C4-2B (cell line): Measurements from ENCODE around the gene CCDC127.

Experiments used
- ZFX ChIP-seq: fragments of 450-650 bp; IDR thresholded peaks from 2 replicates; pipeline ENCODE4 v1.6.1; 2017
- TF ChIP-seq, protein P1 (sequence below): fragments of 450-650 bp; conservative IDR thresholded peaks from 2 replicates; pipeline ENCODE4 v1.5.1; 2017; ENCODE audit warnings: mild to moderate bottlenecking

DNA sequence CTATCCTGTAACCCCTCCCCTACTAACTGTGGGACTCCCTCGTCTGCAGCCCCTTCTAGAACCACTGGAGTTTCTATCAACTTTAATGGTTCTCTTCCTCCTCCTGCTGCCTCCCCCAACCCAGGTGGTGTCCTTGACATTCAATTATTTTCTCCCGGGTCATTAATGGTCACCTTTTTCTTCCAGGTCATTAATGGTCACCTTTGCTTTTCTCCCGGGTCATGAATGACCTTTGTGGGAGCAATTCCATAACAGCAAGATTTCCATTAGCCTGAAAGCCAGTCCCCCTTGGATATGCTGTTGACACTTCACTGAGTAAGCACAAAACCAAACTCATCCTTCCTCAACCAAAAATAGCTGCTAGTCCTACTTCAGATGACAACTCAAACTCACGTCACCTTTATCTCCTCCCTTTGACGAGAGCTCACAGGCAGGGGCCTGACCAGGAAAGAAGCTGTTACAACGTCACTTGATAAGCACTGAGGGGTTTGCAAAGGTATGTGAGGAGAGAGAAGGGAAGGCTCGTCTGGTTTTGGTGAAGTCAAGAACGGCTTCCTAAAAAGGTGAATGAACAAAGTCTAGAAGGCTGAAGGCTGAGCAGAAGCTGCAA, 10.9 kb downstream of the CCDC127 start:
- TF ChIP-seq, protein P1, sequence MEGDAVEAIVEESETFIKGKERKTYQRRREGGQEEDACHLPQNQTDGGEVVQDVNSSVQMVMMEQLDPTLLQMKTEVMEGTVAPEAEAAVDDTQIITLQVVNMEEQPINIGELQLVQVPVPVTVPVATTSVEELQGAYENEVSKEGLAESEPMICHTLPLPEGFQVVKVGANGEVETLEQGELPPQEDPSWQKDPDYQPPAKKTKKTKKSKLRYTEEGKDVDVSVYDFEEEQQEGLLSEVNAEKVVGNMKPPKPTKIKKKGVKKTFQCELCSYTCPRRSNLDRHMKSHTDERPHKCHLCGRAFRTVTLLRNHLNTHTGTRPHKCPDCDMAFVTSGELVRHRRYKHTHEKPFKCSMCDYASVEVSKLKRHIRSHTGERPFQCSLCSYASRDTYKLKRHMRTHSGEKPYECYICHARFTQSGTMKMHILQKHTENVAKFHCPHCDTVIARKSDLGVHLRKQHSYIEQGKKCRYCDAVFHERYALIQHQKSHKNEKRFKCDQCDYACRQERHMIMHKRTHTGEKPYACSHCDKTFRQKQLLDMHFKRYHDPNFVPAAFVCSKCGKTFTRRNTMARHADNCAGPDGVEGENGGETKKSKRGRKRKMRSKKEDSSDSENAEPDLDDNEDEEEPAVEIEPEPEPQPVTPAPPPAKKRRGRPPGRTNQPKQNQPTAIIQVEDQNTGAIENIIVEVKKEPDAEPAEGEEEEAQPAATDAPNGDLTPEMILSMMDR, result no peak
- no peak for TF ChIP-seq ZFX
